ENCODE data around the gene SLC12A9. TPM values are rescaled to one million over a fixed set of nuclear protein-coding genes. Genes with fewer than 3 reads are reported as not detected.

SLC12A9 gene
- total and polyA plus RNA-seq, 8 donors, result 2.9 to 44.6 (median 15.8) TPM

DNA sequence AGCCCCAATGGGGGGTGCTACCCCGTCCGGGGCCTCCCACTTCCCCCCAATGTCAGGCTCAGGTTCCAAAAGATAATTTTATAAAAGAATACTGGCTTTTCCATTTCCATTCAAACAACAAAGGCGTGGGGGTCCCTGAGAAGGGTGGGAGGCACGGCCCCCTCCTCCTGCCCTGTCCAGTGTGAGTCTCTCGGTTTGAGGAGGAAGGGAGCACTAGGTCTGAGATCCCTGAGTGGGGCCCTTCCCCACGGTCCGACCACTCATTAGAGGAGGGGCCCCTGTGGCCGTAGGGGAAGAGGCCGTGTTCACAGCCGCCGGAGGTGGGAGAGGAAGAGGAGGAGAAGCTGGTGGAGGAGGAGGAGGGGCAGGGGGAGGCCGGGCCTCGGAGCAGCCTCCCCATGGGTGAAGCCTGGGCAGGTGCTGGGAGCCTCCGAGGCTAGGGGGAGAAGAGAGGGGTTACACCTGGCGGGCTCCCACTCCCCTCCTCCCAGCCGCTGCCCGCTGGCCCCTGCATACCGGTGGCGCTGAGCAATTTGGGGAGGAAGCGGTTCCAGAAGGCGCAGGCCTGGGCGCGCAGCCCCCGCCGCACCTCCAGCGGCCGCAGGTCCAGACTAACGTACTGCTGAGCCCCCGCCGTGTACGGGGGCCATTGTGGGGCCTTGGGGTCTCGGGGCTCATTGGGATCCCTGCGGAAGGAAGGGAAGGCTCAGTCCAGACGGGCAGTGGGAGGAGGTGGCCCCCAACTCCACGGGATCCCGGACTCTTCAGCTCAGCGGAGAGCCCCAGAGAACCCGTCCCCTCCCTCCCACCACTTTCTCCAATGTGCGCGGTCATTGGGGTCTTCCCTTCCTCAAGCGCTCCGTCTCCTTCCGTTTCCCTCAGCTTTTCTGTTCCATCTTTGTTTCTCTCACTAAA lies 38.4 kb downstream of the SLC12A9 start:
- 16 to 35% (median 28%) methylated on average over 31 to 43 of the region's 43 CpGs for WGBS, 5 donors
- Histone ChIP-seq H3K27ac (peak overlapping the region; percentile 85 to 93 (median 92)), H3K36me3 (peaks cover 28 to 30% (median 29%) of the 10 kb centered on the region in 4 donors), H3K9me3 (no peaks in the 10 kb centered on the region), H3K4me3 (peak overlapping the region; percentile 59 to 82 (median 71)), H3K4me1 (peaks cover 49 to 65% (median 61%) of the 10 kb centered on the region in 4 donors), H3K27me3 (peaks cover 5 to 46% (median 16%) of the 10 kb centered on the region in 3 donors)
- no peak for TF ChIP-seq EP300 (IDR thresholded peaks at IDR 0.05)
- no peak for TF ChIP-seq CTCF (IDR thresholded peaks at IDR 0.05)
- no peak for TF ChIP-seq POLR2AphosphoS5 (IDR thresholded peaks at IDR 0.05)
- no peak for TF ChIP-seq POLR2A (IDR thresholded peaks at IDR 0.05)
- peak in 1 of 2 donors; percentile 60 for DNase-seq
- intact Hi-C loops (cut with DNase I; ENCODE audit: low total_unique reads), result no loop called here

- no peak for TF ChIP-seq POLR2A (IDR thresholded peaks at IDR 0.05)
- TF ChIP-seq EP300 (IDR thresholded peaks at IDR 0.05), result no peak
- TF ChIP-seq CTCF (IDR thresholded peaks at IDR 0.05), result no peak
- TF ChIP-seq POLR2AphosphoS5 (IDR thresholded peaks at IDR 0.05), result no peak
- intact Hi-C loops (cut with DNase I; ENCODE audit: low total_unique reads), result no loop called here
- no peak for DNase-seq
- peaks cover 13 to 54% (median 24%) of the 10 kb centered on the region in 3 donors for H3K27me3 ChIP-seq
- 73 to 81% (median 76%) methylated on average over 8 of the region's 8 CpGs for WGBS, 5 donors
- H3K27ac ChIP-seq, result peak overlapping the region in 2 of 5 donors; percentile 92 to 93
- H3K36me3 ChIP-seq, result peaks cover 20 to 22% (median 21%) of the 10 kb centered on the region in 4 donors
- no peak overlapping the region for H3K4me3 ChIP-seq
- H3K4me1 ChIP-seq, result peaks cover 57 to 70% (median 67%) of the 10 kb centered on the region in 4 donors
- no peaks in the 10 kb centered on the region for H3K9me3 ChIP-seq
Observed at GRCh38 chr7:100891568-100892247, 39.2 kb downstream of the SLC12A9 start.

DNA sequence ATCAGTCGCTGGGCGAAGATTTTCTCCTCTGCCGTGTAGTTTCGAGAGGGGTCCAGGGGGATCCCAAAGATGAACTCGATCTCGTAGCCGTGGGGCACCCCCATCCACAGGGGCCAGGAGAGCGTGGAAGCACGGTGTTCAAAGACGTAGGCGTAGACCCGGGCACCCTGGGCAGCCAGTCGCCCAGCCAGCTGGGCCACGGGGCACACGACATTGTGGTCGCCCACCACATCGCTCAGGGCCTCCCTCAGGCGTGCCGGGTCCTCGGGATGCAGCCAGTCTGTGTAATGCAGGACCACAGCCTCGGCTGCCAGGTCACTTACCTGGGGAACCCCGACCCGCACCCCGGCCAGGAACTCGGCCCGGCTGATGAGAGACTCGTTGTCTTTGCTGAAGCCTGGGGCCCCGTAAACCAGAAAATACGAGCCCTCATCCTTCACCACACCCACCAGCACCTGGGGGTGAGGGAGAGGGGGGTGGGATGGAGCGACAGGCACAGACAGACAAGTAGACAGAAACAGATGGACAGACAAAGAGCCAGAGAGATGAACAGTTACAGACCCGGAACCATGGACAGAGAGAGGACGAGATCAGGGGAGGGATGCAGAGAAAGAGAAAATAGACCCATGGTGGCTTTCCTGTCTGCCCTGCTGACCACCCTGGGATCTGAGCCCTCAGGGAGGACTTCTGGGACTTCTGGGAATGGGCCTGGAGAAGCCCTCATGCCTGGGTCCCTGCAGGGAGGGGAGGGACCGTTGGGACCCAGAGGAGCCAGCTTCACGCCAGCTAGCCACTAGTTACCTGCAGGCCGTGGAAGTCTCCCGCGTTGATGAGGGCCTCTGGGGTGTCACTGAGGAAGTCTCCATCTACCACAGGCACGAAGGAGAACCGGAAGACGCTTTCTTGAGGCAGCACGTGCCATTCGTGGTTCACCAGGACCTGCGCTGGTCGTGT lies 40.1 kb downstream of the SLC12A9 start:
- no peak for TF ChIP-seq EP300 (IDR thresholded peaks at IDR 0.05)
- no peak for TF ChIP-seq CTCF (IDR thresholded peaks at IDR 0.05)
- TF ChIP-seq POLR2AphosphoS5 (IDR thresholded peaks at IDR 0.05), result no peak
- no peak for TF ChIP-seq POLR2A (IDR thresholded peaks at IDR 0.05)
- intact Hi-C loops (cut with DNase I; ENCODE audit: low total_unique reads), result no loop called here
- WGBS, 5 donors, result 88 to 92% (median 89%) methylated on average over 21 to 44 of the region's 44 CpGs
- no peak overlapping the region for H3K27ac ChIP-seq
- no peak overlapping the region for H3K4me3 ChIP-seq
- no peak for DNase-seq
- peaks cover 57 to 68% (median 67%) of the 10 kb centered on the region in 4 donors for H3K4me1 ChIP-seq
- H3K36me3 ChIP-seq, result peaks cover 11 to 12% (median 12%) of the 10 kb centered on the region in 4 donors
- H3K27me3 ChIP-seq, result peaks cover 15 to 63% (median 30%) of the 10 kb centered on the region in 3 donors
- no peaks in the 10 kb centered on the region for H3K9me3 ChIP-seq
